Sciatic nerve (tissue), 2 donors: Measurements from ENCODE around the gene C11orf97. TPM values are rescaled to one million over a fixed set of nuclear protein-coding genes. Genes with fewer than 3 reads are reported as not detected.

Experiments
- ATAC-seq: fragments of 200-7000 bp; cut with Tn5 transposase; one replicate; pipeline ENCODE4 v1.9.1; 2020; ENCODE audit warnings: mild to moderate bottlenecking, moderate library complexity
- DNase-seq: peaks from one replicate; pipeline ENCODE4 v3.0.0-alpha.2; 2020; ENCODE audit warnings: low spot score
- intact Hi-C: fragments of 100-400 bp; cut with DNase I; formaldehyde crosslinking; loops from one replicate; pipeline ENCODE4 v1.14.2; 2022
- microRNA-seq: library from miRNA; unstranded; fragments of <30 nt; microRNA quantifications from one replicate; pipeline ENCODE4 v1.2.0, GENCODE V29; 2020
- total RNA-seq: library from RNA; stranded (reverse); fragmentation: NEBNext Ultra II Directional; extraction: Animal tissue kit (Norgen Biotek cat#: 25700); gene quantifications from one replicate; pipeline ENCODE4 v1.2.1, GENCODE V29; 2021
- donor health status: DM: no; HTN: no; CAD: no.
- donor health status: DM: no; HTN: no; CAD: no.

C11orf97 gene
- total RNA-seq, 1 donor from 2014 or later, result not detected

- ATAC-seq (no peak), DNase-seq (no peak)
- intact Hi-C loops, result no loop called here
These were observed 65.6 kb downstream of the C11orf97 start for GRCh38 chr11:94577841-94578240.

Small RNAs within 50 kb of the gene (microRNA-seq; reads per million reads assigned to microRNA genes)
- gene MIR548L, result 6.2 reads per million, percentile 14 among the genes with 10 or more reads in this experiment

Other genes starting within 250 kb of the C11orf97 start
- not detected for gene IZUMO1R, start 207.9 kb upstream of the C11orf97 start, total RNA-seq
- gene GPR83, start 111.0 kb upstream of the C11orf97 start, total RNA-seq, result 0.62 TPM
- 30.7 TPM for gene MRE11, start 18.6 kb upstream of the C11orf97 start, total RNA-seq
- 14.1 TPM for gene ANKRD49, start 18.5 kb upstream of the C11orf97 start, total RNA-seq
- 7.2 TPM for gene FUT4, start 31.5 kb downstream of the C11orf97 start, total RNA-seq
- 7.8 TPM for gene PIWIL4, start 54.9 kb downstream of the C11orf97 start, total RNA-seq